ENCODE results near the gene PCMT1. TPM values are rescaled to one million over a fixed set of nuclear protein-coding genes. Genes with fewer than 3 reads are reported as not detected.

PCMT1 gene
- total and polyA plus RNA-seq, 2 of the 13 experiments (the other 11 are each of a cell fraction or from before 2014, with no cell fraction given): 112 to 169 TPM

DNA sequence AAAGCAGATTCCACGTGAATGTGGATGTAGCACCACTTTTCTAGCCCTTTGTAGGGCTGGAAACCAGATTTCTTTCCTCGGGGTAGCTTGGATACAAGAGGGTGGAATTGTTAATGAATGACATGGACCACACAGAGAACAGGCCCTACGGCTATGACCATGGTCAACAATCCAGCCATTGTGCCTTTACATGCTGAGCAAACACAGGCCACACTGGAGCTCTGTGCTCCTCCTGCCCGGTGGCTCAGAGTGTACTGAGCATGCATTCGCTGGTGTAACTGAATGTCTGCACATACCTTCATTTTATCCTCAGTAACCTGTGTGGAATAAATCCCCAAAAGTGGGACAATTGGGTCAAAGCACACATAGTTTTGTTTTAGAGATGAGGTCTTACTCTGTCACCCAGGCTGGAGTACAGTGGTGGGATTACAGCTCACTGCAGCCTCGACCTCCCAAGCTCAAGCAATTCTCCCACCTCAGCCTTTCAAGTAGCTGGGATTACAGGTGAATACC, 81.8 kb downstream of the PCMT1 start (continued):
- TF ChIP-seq, protein P1, sequence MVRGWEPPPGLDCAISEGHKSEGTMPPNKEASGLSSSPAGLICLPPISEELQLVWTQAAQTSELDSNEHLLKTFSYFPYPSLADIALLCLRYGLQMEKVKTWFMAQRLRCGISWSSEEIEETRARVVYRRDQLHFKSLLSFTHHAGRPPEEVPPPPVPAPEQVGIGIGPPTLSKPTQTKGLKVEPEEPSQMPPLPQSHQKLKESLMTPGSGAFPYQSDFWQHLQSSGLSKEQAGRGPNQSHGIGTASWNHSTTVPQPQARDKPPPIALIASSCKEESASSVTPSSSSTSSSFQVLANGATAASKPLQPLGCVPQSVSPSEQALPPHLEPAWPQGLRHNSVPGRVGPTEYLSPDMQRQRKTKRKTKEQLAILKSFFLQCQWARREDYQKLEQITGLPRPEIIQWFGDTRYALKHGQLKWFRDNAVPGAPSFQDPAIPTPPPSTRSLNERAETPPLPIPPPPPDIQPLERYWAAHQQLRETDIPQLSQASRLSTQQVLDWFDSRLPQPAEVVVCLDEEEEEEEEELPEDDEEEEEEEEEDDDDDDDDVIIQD (CRISPR knock-in tag; IDR thresholded peaks at IDR 0.05; ENCODE audit: low read depth): peak; percentile 62; the same call in 1 of the 2 replicates
- TF ChIP-seq, protein P2, sequence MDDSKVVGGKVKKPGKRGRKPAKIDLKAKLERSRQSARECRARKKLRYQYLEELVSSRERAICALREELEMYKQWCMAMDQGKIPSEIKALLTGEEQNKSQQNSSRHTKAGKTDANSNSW (CRISPR knock-in tag; IDR thresholded peaks at IDR 0.05; ENCODE audit: borderline replicate concordance): no peak
- no peak for TF ChIP-seq HDAC1 (CRISPR knock-in tag; IDR thresholded peaks at IDR 0.05)
- no peak for TF ChIP-seq ZNF780A (CRISPR knock-in tag; IDR thresholded peaks at IDR 0.05)
- TF ChIP-seq, protein P3, sequence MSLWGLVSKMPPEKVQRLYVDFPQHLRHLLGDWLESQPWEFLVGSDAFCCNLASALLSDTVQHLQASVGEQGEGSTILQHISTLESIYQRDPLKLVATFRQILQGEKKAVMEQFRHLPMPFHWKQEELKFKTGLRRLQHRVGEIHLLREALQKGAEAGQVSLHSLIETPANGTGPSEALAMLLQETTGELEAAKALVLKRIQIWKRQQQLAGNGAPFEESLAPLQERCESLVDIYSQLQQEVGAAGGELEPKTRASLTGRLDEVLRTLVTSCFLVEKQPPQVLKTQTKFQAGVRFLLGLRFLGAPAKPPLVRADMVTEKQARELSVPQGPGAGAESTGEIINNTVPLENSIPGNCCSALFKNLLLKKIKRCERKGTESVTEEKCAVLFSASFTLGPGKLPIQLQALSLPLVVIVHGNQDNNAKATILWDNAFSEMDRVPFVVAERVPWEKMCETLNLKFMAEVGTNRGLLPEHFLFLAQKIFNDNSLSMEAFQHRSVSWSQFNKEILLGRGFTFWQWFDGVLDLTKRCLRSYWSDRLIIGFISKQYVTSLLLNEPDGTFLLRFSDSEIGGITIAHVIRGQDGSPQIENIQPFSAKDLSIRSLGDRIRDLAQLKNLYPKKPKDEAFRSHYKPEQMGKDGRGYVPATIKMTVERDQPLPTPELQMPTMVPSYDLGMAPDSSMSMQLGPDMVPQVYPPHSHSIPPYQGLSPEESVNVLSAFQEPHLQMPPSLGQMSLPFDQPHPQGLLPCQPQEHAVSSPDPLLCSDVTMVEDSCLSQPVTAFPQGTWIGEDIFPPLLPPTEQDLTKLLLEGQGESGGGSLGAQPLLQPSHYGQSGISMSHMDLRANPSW (CRISPR knock-in tag; IDR thresholded peaks at IDR 0.05; ENCODE audit: borderline replicate concordance): peak; percentile 36; the same call in 1 of the 2 replicates
- TF ChIP-seq FLYWCH1 (CRISPR knock-in tag; IDR thresholded peaks at IDR 0.05): no peak
- TF ChIP-seq, protein P4, sequence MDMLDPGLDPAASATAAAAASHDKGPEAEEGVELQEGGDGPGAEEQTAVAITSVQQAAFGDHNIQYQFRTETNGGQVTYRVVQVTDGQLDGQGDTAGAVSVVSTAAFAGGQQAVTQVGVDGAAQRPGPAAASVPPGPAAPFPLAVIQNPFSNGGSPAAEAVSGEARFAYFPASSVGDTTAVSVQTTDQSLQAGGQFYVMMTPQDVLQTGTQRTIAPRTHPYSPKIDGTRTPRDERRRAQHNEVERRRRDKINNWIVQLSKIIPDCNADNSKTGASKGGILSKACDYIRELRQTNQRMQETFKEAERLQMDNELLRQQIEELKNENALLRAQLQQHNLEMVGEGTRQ (IDR thresholded peaks at IDR 0.05; ENCODE audit: low read depth, low read length): no peak
- TF ChIP-seq, protein P4 (CRISPR knock-in tag; IDR thresholded peaks at IDR 0.05; ENCODE audit: borderline replicate concordance): no peak
- no peak for TF ChIP-seq GTF2F1 (IDR thresholded peaks at IDR 0.05; ENCODE audit: low read length)
- no peak for TF ChIP-seq ZNF367 (CRISPR knock-in tag; IDR thresholded peaks at IDR 0.05; ENCODE audit: borderline replicate concordance)
- TF ChIP-seq ZNF234 (CRISPR knock-in tag; conservative IDR thresholded peaks at IDR 0.05): no peak
- TF ChIP-seq ZNF878 (CRISPR knock-in tag; IDR thresholded peaks at IDR 0.05): no peak
- TF ChIP-seq, protein P5, sequence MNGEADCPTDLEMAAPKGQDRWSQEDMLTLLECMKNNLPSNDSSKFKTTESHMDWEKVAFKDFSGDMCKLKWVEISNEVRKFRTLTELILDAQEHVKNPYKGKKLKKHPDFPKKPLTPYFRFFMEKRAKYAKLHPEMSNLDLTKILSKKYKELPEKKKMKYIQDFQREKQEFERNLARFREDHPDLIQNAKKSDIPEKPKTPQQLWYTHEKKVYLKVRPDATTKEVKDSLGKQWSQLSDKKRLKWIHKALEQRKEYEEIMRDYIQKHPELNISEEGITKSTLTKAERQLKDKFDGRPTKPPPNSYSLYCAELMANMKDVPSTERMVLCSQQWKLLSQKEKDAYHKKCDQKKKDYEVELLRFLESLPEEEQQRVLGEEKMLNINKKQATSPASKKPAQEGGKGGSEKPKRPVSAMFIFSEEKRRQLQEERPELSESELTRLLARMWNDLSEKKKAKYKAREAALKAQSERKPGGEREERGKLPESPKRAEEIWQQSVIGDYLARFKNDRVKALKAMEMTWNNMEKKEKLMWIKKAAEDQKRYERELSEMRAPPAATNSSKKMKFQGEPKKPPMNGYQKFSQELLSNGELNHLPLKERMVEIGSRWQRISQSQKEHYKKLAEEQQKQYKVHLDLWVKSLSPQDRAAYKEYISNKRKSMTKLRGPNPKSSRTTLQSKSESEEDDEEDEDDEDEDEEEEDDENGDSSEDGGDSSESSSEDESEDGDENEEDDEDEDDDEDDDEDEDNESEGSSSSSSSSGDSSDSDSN (CRISPR knock-in tag; IDR thresholded peaks at IDR 0.05): peak; percentile 65; the same call in 1 of the 2 replicates
- TF ChIP-seq TP53 (CRISPR knock-in tag; conservative IDR thresholded peaks at IDR 0.05): no peak
- no peak for TF ChIP-seq ZNF282 (IDR thresholded peaks at IDR 0.05; ENCODE audit: partially characterized antibody)
- TF ChIP-seq, protein P6, sequence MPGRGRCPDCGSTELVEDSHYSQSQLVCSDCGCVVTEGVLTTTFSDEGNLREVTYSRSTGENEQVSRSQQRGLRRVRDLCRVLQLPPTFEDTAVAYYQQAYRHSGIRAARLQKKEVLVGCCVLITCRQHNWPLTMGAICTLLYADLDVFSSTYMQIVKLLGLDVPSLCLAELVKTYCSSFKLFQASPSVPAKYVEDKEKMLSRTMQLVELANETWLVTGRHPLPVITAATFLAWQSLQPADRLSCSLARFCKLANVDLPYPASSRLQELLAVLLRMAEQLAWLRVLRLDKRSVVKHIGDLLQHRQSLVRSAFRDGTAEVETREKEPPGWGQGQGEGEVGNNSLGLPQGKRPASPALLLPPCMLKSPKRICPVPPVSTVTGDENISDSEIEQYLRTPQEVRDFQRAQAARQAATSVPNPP (CRISPR knock-in tag; IDR thresholded peaks at IDR 0.05): no peak
